GM12878 (cell line): ENCODE measurements around the gene RBBP4. TPM values are rescaled to one million over a fixed set of nuclear protein-coding genes. Genes with fewer than 3 reads are reported as not detected.

Experiments
- ATAC-seq: fragments of 200-7000 bp; cut with Tn5 transposase; 3 replicates; pipeline ENCODE4 v1.9.1; 2020; ENCODE audit warnings: mild to moderate bottlenecking, moderate library complexity
- BruUV-seq: library from RNA; stranded (reverse); fragments of 400-500 nt; replicated peaks from 2 replicates; lab custom pipeline; 2021; lab: Mats Ljungman, UMichigan
- CTCF ChIA-PET: fragments of 300-600 bp; sonication (Branson Sonifier 250); formaldehyde crosslinking; extraction: SDS; loops from one replicate; lab custom pipeline; 2021; ENCODE audit warnings: inconsistent platforms; lab: Yijun Ruan, JAX
- POLR2A ChIA-PET: fragments of 350-600 bp; formaldehyde crosslinking; extraction: SDS; loops from one replicate; lab custom pipeline; 2021; ENCODE audit warnings: inconsistent platforms; lab: Charles Lee
- RAD21 ChIA-PET: fragments of 300-600 bp; sonication (Branson Sonifier 250); formaldehyde crosslinking; loops from one replicate; lab custom pipeline; 2023; ENCODE audit warnings: antibody characterized with exemption; ENCODE audit not compliant: unreplicated experiment; lab: Charles Lee
- SMC1A ChIA-PET: fragments of 300-600 bp; sonication (Branson Sonifier 250); formaldehyde crosslinking; loops from one replicate; lab custom pipeline; 2023; ENCODE audit not compliant: unreplicated experiment, uncharacterized antibody; lab: Charles Lee
- DNase-seq: peaks from one replicate; pipeline ENCODE4 v3.0.0-alpha.2; 2011; ENCODE audit warnings: low read depth, low spot score
- FAIRE-seq: peaks from 3 replicates; lab custom pipeline; 2011; peaks lifted over from hg19 to GRCh38; lab: Jason Lieb, UNC
- H2AFZ ChIP-seq: 2 replicates; pipeline ENCODE4 v1.6.0; 2011; ENCODE audit warnings: low read depth, low read length, control low read depth; ENCODE audit not compliant: control insufficient read depth
- H3K27ac ChIP-seq: 2 replicates; pipeline ENCODE4 v1.5.1; 2011; ENCODE audit warnings: control low read depth; ENCODE audit not compliant: control insufficient read depth, insufficient read depth
- H3K27me3 ChIP-seq, 2 experiments: replicated peaks in 1 of 2; 2 replicates each; pipeline versions ENCODE4 v1.6.0 to v1.6.1; 2011; ENCODE audit warnings: low read length in 1 of 2; ENCODE audit not compliant: control insufficient read depth in 2 of 2, insufficient read depth in 2 of 2
- H3K36me3 ChIP-seq, 2 experiments: 2 replicates each; pipeline ENCODE4 v1.5.1; 2011; ENCODE audit warnings: low read length in 1 of 2; ENCODE audit not compliant: control insufficient read depth in 2 of 2, insufficient read depth in 2 of 2
- H3K4me1 ChIP-seq: 2 replicates; pipeline ENCODE4 v1.6.1; 2011; ENCODE audit warnings: mild to moderate bottlenecking, low read length, moderate library complexity, mixed read lengths; ENCODE audit not compliant: control insufficient read depth, insufficient read depth
- H3K4me2 ChIP-seq: 2 replicates; pipeline ENCODE4 v1.6.0; 2011; ENCODE audit warnings: control low read depth; ENCODE audit not compliant: control insufficient read depth, insufficient read depth
- H3K4me3 ChIP-seq: fragments of 200-600 bp; sonication (generic); 2 replicates; pipeline ENCODE4 v1.5.1; 2016
- H3K79me2 ChIP-seq: 2 replicates; pipeline ENCODE4 v1.6.0; 2011; ENCODE audit warnings: low read length; ENCODE audit not compliant: control insufficient read depth, insufficient read depth
- H3K9ac ChIP-seq: 2 replicates; pipeline ENCODE4 v1.8.0; 2011; ENCODE audit warnings: low read length, control low read depth, mixed read lengths; ENCODE audit not compliant: control insufficient read depth, insufficient read depth
- H3K9me3 ChIP-seq: replicated peaks from 3 replicates; pipeline ENCODE4 v1.5.1; 2011; ENCODE audit warnings: mild to moderate bottlenecking, low read length; ENCODE audit not compliant: control insufficient read depth, insufficient read depth
- H4K20me1 ChIP-seq: 2 replicates; pipeline ENCODE4 v1.6.0; 2011; ENCODE audit not compliant: control insufficient read depth, insufficient read depth
- GABPA ChIP-seq: IDR thresholded peaks from 2 replicates; pipeline ENCODE4 v1.6.1; 2014; ENCODE audit warnings: antibody characterized with exemption, low read depth, mild to moderate bottlenecking, inconsistent platforms
- IKZF2 ChIP-seq, 2 experiments: fragments of 450-650 bp; IDR thresholded peaks; 2 replicates each; pipeline ENCODE4 v1.6.1; 2017; ENCODE audit warnings: mild to moderate bottlenecking in 2 of 2, moderate library complexity in 2 of 2
- KAT2A ChIP-seq: conservative IDR thresholded peaks from 2 replicates; pipeline ENCODE4 v1.6.1; 2011; ENCODE audit warnings: low read depth, low read length; ENCODE audit not compliant: control insufficient read depth
- MXI1 ChIP-seq: fragments of 150-350 bp; IDR thresholded peaks from 2 replicates; pipeline ENCODE4 v1.6.1; 2011; ENCODE audit warnings: low read depth, mild to moderate bottlenecking, inconsistent platforms, low read length, improper control_type of control experiment
- POLR2AphosphoS2 ChIP-seq: IDR thresholded peaks from 2 replicates; pipeline ENCODE4 v1.6.1; 2011; ENCODE audit warnings: low read depth, mild to moderate bottlenecking, low read length, improper control_type of control experiment, moderate library complexity
- RUNX3 ChIP-seq: IDR thresholded peaks from 2 replicates; pipeline ENCODE4 v1.6.1; 2012; ENCODE audit warnings: low read length, inconsistent platforms
- STAT1 ChIP-seq: fragments of 450-650 bp; conservative IDR thresholded peaks from 2 replicates; pipeline ENCODE4 v1.6.1; 2014; ENCODE audit warnings: antibody characterized with exemption, mild to moderate bottlenecking
- TCF12 ChIP-seq: IDR thresholded peaks from 2 replicates; pipeline ENCODE4 v1.6.1; 2011; ENCODE audit warnings: low read depth, mild to moderate bottlenecking, low read length
- YY1 ChIP-seq: IDR thresholded peaks from 2 replicates; pipeline ENCODE4 v1.6.1; 2011; ENCODE audit warnings: low read depth, mild to moderate bottlenecking, low read length
- ZNF384 ChIP-seq: IDR thresholded peaks from 2 replicates; pipeline ENCODE4 v1.6.1; 2012; ENCODE audit warnings: low read depth, mild to moderate bottlenecking, low read length, improper control_type of control experiment, borderline replicate concordance
- WGBS: methylation state at CpG from one replicate; pipeline ENCODE4 v1.1.6; 2016; ENCODE audit warnings: low lambda C conversion rate; ENCODE audit not compliant: insufficient replicate concordance, insufficient coverage; ENCODE audit errors: missing lambda C conversion rate; 5-methylcytosine and 5-hydroxymethylcytosine counted together
- in situ Hi-C: fragments of 300-500 bp; cut with MboI; formaldehyde crosslinking; loops from 9 replicates; pipeline ENCODE4 v1.14.3; 2018; ENCODE audit warnings: mixed read lengths
- intact Hi-C: fragments of 100-400 bp; cut with micrococcal nuclease; formaldehyde crosslinking; loops from one replicate; pipeline ENCODE4 v1.14.2; 2022; ENCODE audit not compliant: unreplicated experiment
- polyA plus RNA-seq, 11 experiments: library from polyadenylated mRNA; depleted of rRNA in 4 of 11; unstranded in 6 of 11; stranded (reverse) in 5 of 11; fragments of >200 nt; fragmentation: Nextera tagmentation in 4 of 11; fragmentation: Illumina TruSeq in 1 of 11; extraction: Ambion mirVana in 4 of 11; extraction: Trizol in 1 of 11; gene quantifications; 1 replicate in 1 of 11; 2 replicates in 10 of 11; pipeline versions ENCODE4 v1.2.1 to v1.2.3, GENCODE V29; 2011 to 2016; ENCODE audit warnings: inconsistent platforms in 2 of 11, missing spikeins in 2 of 11, low read depth in 1 of 11
- total RNA-seq, 4 experiments: library from RNA; depleted of rRNA in 3 of 4; stranded (reverse); fragments of >200 nt in 3 of 4; fragmentation: Illumina TruSeq in 1 of 4; extraction: Trizol in 1 of 4; gene quantifications; 2 replicates each; pipeline versions ENCODE4 v1.2.1 to v1.2.3, GENCODE V29; 2013 to 2021
- TF ChIP-seq, protein P1 (sequence below): fragments of 450-650 bp; IDR thresholded peaks from 2 replicates; pipeline ENCODE4 v1.6.1; 2016; ENCODE audit warnings: mild to moderate bottlenecking
- TF ChIP-seq, protein P2 (sequence below): IDR thresholded peaks from 2 replicates; pipeline ENCODE4 v1.6.1; 2011; ENCODE audit warnings: borderline replicate concordance, low read depth, mild to moderate bottlenecking, moderate library complexity, mixed read lengths, low read length; ENCODE audit not compliant: insufficient read depth; ENCODE audit errors: extremely low read length

Gene RBBP4
- total and polyA plus RNA-seq, 10 of the 15 experiments (the other 5 are each of a cell fraction or from before 2014, with no cell fraction given): 120 to 357 (median 231) TPM

DNA sequence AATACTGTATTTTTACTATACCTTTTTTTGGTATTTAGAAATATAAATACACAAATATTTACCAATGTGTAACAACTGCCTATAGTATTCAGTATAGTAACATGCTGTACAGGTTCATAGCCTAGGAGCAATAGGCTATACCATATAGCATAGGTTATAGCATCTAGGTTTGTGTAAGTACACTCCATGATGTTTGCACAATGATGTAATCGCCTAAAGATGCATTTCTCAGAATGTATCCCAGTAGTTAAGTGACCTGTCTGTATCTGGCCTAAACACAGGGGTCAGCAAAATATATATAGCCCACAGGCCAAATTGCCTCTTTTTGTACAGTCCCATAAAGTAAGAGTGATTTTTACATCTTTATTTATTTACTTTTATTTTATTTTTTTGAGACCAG, 24.8 kb upstream of the RBBP4 start:
- TF ChIP-seq RUNX3: no peak
- WGBS: 96% methylated on average over 1 of the region's 1 CpG
- ChIA-PET CTCF (no interaction called here), RAD21 (no interaction called here), POLR2A (no interaction called here), SMC1A (interaction anchor here (1.0 kb wide), 1 partner anchor 26 kb away, joined by 3 read pairs; no protein-coding TSS in a partner anchor)
- H3K4me3 ChIP-seq: no peak overlapping the region
- H3K79me2 ChIP-seq: peaks cover 31% of the 10 kb centered on the region
- H3K27ac ChIP-seq: peak overlapping the region; percentile 89
- no peak for FAIRE-seq
- no peak for DNase-seq
- in situ Hi-C loops (no loop called here), intact Hi-C loops (no loop called here)
- no peak overlapping the region for H2AFZ ChIP-seq
- H3K4me2 ChIP-seq: no peak overlapping the region
- no peak overlapping the region for H3K9ac ChIP-seq
- no peaks in the 10 kb centered on the region for H3K27me3 ChIP-seq
- peaks cover 37% of the 10 kb centered on the region for H3K4me1 ChIP-seq
- BruUV-seq: no TSS peak
- H3K36me3 ChIP-seq: peaks cover 0 to 9% of the 10 kb centered on the region in 2 experiments
- no peaks in the 10 kb centered on the region for H4K20me1 ChIP-seq
- no peak for ATAC-seq
- H3K9me3 ChIP-seq: no peaks in the 10 kb centered on the region; the same call in 2 of the 3 replicates

DNA sequence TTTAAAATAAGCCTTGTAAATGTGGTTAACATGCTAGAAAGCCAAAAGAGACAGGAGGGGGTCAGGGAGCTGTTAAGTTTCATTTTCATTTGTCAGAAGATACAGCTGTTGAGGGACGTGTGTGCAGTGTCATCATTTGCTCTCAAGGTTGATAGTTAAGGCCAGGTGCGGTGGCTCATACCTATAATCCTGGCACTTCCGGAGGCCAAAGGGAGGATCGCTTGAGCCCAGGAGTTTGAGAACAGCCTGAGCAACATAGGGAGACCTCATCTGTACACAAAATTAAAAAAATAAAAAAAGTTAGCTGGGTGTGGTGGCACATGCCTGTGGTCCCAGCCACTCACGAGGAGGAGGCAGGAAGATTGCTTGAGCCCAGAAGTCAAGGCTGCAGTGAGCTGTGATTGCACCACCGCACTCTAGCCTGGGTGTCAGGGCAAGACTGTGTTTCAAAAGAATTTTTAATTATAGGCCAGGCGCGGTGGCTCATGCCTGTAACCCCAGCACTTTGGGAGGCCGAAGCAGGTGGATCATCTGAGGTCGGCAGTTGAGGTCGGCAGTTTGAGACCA, 23.3 kb upstream of the RBBP4 start:
- peaks cover 0 to 13% of the 10 kb centered on the region in 2 experiments for H3K36me3 ChIP-seq
- H2AFZ ChIP-seq: no peak overlapping the region
- ATAC-seq (peak; percentile 89), DNase-seq (peak; percentile 69), FAIRE-seq (peak; percentile 66)
- H3K9me3 ChIP-seq: no peaks in the 10 kb centered on the region; the same call in 2 of the 3 replicates
- peak overlapping the region; percentile 7; the same call in 1 of the 2 replicates for H3K4me3 ChIP-seq
- WGBS: 0% methylated on average over 11 of the region's 11 CpGs
- H3K79me2 ChIP-seq: peaks cover 33% of the 10 kb centered on the region
- intact Hi-C loops (loop anchor here (2.0 kb wide), 1 partner anchor 23 kb away; the partner anchor contains the start of genes RBBP4 and ZBTB8OS), in situ Hi-C loops (no loop called here)
- RAD21 ChIA-PET: interaction anchor here (1.1 to 1.5 kb wide), 3 partner anchors 15 to 107 kb away, joined by 3 to 7 read pairs (median 4); no protein-coding TSS in a partner anchor
- peak overlapping the region; percentile 7; the same call in 1 of the 2 replicates for H3K9ac ChIP-seq
- CTCF ChIA-PET: interaction anchor here (0.9 to 1.8 kb wide), 5 partner anchors 8 to 145 kb away, joined by 3 to 5 read pairs (median 3); no protein-coding TSS in a partner anchor
- H3K27ac ChIP-seq: peak overlapping the region; percentile 89
- no peaks in the 10 kb centered on the region for H4K20me1 ChIP-seq
- no peaks in the 10 kb centered on the region for H3K27me3 ChIP-seq
- peak overlapping the region; percentile 59 for H3K4me2 ChIP-seq
- peaks cover 36% of the 10 kb centered on the region for H3K4me1 ChIP-seq
- no TSS peak for BruUV-seq
- SMC1A ChIA-PET: interaction anchor here (1.2 to 1.6 kb wide), 6 partner anchors 12 to 107 kb away, joined by 3 to 8 read pairs (median 5); partner anchors contain the start of genes RBBP4 and ZBTB8OS
- POLR2A ChIA-PET: interaction anchor here (0.5 to 1.3 kb wide), 5 partner anchors 16 to 107 kb away, joined by 3 to 7 read pairs (median 4); partner anchors contain the start of gene RBBP4
- TF ChIP-seq TCF12: peak; percentile 91
- no peak; the same call in 1 of the 2 replicates for TF ChIP-seq ZNF384
- no peak for TF ChIP-seq KAT2A
- TF ChIP-seq, protein P1, sequence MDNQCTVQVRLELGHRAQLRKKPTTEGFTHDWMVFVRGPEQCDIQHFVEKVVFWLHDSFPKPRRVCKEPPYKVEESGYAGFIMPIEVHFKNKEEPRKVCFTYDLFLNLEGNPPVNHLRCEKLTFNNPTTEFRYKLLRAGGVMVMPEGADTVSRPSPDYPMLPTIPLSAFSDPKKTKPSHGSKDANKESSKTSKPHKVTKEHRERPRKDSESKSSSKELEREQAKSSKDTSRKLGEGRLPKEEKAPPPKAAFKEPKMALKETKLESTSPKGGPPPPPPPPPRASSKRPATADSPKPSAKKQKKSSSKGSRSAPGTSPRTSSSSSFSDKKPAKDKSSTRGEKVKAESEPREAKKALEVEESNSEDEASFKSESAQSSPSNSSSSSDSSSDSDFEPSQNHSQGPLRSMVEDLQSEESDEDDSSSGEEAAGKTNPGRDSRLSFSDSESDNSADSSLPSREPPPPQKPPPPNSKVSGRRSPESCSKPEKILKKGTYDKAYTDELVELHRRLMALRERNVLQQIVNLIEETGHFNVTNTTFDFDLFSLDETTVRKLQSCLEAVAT: peak; percentile 69; the same call in 1 of the 2 replicates
- peak in 1 of 2 experiments; percentile 47; a peak in 2 of 4 replicates for TF ChIP-seq IKZF2 (IDR thresholded peaks at IDR 0.05)
- TF ChIP-seq STAT1: no peak
- TF ChIP-seq MXI1: no peak
- TF ChIP-seq YY1: no peak
- TF ChIP-seq GABPA: no peak
- TF ChIP-seq, protein P2, sequence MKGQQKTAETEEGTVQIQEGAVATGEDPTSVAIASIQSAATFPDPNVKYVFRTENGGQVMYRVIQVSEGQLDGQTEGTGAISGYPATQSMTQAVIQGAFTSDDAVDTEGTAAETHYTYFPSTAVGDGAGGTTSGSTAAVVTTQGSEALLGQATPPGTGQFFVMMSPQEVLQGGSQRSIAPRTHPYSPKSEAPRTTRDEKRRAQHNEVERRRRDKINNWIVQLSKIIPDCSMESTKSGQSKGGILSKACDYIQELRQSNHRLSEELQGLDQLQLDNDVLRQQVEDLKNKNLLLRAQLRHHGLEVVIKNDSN: no peak
- TF ChIP-seq POLR2AphosphoS2: no peak
